Loucy (cell line): ENCODE data around the gene ZG16.

Source experiments
- EZH2phosphoT487 ChIP-seq: fragments of 200-600 bp; IDR thresholded peaks from 2 replicates; pipeline ENCODE4 v1.6.1; 2018; ENCODE audit warnings: antibody characterized with exemption, mild to moderate bottlenecking, moderate library complexity, borderline replicate concordance
- TF ChIP-seq, protein P1 (sequence below): fragments of 200-600 bp; sonication (generic); conservative IDR thresholded peaks from 2 replicates; pipeline ENCODE4 v1.5.1; 2014; ENCODE audit warnings: mild to moderate bottlenecking, antibody characterized with exemption, low read length

DNA sequence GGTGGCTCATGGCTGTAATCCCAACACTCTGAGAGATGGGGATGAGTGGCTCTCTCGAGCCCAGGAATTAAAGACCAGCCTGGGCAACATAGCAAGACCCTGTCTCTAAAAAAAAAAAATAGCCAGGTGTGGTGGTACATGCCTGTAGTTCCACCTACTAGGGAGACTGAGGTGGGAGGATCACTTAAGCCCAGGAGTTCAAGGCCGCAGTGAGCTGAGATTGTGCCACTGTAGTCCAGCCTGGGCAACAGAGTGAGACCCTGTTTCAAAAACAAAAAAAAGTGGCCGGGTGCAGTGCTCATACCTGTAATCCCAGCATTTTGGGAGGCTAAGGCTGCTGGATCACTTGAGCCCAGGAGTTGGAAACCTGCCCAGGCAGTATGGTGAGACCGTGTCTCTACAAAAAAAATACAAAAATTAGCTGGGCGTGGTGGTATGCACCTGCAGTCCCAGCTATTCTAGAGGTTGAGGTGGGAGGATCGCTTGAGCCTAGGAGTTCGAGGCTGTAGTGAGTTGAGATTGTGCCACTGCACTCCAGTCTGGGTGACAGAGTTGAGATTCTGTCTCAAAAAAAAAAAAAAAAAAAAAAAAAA lies 35.3 kb upstream of the ZG16 start:
- TF ChIP-seq, protein P1, sequence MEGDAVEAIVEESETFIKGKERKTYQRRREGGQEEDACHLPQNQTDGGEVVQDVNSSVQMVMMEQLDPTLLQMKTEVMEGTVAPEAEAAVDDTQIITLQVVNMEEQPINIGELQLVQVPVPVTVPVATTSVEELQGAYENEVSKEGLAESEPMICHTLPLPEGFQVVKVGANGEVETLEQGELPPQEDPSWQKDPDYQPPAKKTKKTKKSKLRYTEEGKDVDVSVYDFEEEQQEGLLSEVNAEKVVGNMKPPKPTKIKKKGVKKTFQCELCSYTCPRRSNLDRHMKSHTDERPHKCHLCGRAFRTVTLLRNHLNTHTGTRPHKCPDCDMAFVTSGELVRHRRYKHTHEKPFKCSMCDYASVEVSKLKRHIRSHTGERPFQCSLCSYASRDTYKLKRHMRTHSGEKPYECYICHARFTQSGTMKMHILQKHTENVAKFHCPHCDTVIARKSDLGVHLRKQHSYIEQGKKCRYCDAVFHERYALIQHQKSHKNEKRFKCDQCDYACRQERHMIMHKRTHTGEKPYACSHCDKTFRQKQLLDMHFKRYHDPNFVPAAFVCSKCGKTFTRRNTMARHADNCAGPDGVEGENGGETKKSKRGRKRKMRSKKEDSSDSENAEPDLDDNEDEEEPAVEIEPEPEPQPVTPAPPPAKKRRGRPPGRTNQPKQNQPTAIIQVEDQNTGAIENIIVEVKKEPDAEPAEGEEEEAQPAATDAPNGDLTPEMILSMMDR, result no peak
- no peak for TF ChIP-seq EZH2phosphoT487
